GM12878 (cell line): ENCODE results near the gene ZDHHC3. TPM values are rescaled to one million over a fixed set of nuclear protein-coding genes. Genes with fewer than 3 reads are reported as not detected.

Source experiments
- ATAC-seq: fragments of 200-7000 bp; cut with Tn5 transposase; 3 replicates; pipeline ENCODE4 v1.9.1; 2020; ENCODE audit warnings: mild to moderate bottlenecking, moderate library complexity
- BruUV-seq: library from RNA; stranded (reverse); fragments of 400-500 nt; replicated peaks from 2 replicates; lab custom pipeline; 2021; lab: Mats Ljungman, UMichigan
- CTCF ChIA-PET: fragments of 300-600 bp; sonication (Branson Sonifier 250); formaldehyde crosslinking; extraction: SDS; loops from one replicate; lab custom pipeline; 2021; ENCODE audit warnings: inconsistent platforms; lab: Yijun Ruan, JAX
- POLR2A ChIA-PET: fragments of 350-600 bp; formaldehyde crosslinking; extraction: SDS; loops from one replicate; lab custom pipeline; 2021; ENCODE audit warnings: inconsistent platforms; lab: Charles Lee
- RAD21 ChIA-PET: fragments of 300-600 bp; sonication (Branson Sonifier 250); formaldehyde crosslinking; loops from one replicate; lab custom pipeline; 2023; ENCODE audit warnings: antibody characterized with exemption; ENCODE audit not compliant: unreplicated experiment; lab: Charles Lee
- SMC1A ChIA-PET: fragments of 300-600 bp; sonication (Branson Sonifier 250); formaldehyde crosslinking; loops from one replicate; lab custom pipeline; 2023; ENCODE audit not compliant: unreplicated experiment, uncharacterized antibody; lab: Charles Lee
- DNase-seq: peaks from one replicate; pipeline ENCODE4 v3.0.0-alpha.2; 2011; ENCODE audit warnings: low read depth, low spot score
- FAIRE-seq: peaks from 3 replicates; lab custom pipeline; 2011; peaks lifted over from hg19 to GRCh38; lab: Jason Lieb, UNC
- H2AFZ ChIP-seq: 2 replicates; pipeline ENCODE4 v1.6.0; 2011; ENCODE audit warnings: low read depth, low read length, control low read depth; ENCODE audit not compliant: control insufficient read depth
- H3K27ac ChIP-seq: 2 replicates; pipeline ENCODE4 v1.5.1; 2011; ENCODE audit warnings: control low read depth; ENCODE audit not compliant: control insufficient read depth, insufficient read depth
- H3K27me3 ChIP-seq, 2 experiments: replicated peaks in 1 of 2; 2 replicates each; pipeline versions ENCODE4 v1.6.0 to v1.6.1; 2011; ENCODE audit warnings: low read length in 1 of 2; ENCODE audit not compliant: control insufficient read depth in 2 of 2, insufficient read depth in 2 of 2
- H3K36me3 ChIP-seq, 2 experiments: 2 replicates each; pipeline ENCODE4 v1.5.1; 2011; ENCODE audit warnings: low read length in 1 of 2; ENCODE audit not compliant: control insufficient read depth in 2 of 2, insufficient read depth in 2 of 2
- H3K4me1 ChIP-seq: 2 replicates; pipeline ENCODE4 v1.6.1; 2011; ENCODE audit warnings: mild to moderate bottlenecking, low read length, moderate library complexity, mixed read lengths; ENCODE audit not compliant: control insufficient read depth, insufficient read depth
- H3K4me2 ChIP-seq: 2 replicates; pipeline ENCODE4 v1.6.0; 2011; ENCODE audit warnings: control low read depth; ENCODE audit not compliant: control insufficient read depth, insufficient read depth
- H3K4me3 ChIP-seq: fragments of 200-600 bp; sonication (generic); 2 replicates; pipeline ENCODE4 v1.5.1; 2016
- H3K79me2 ChIP-seq: 2 replicates; pipeline ENCODE4 v1.6.0; 2011; ENCODE audit warnings: low read length; ENCODE audit not compliant: control insufficient read depth, insufficient read depth
- H3K9ac ChIP-seq: 2 replicates; pipeline ENCODE4 v1.8.0; 2011; ENCODE audit warnings: low read length, control low read depth, mixed read lengths; ENCODE audit not compliant: control insufficient read depth, insufficient read depth
- H3K9me3 ChIP-seq: replicated peaks from 3 replicates; pipeline ENCODE4 v1.5.1; 2011; ENCODE audit warnings: mild to moderate bottlenecking, low read length; ENCODE audit not compliant: control insufficient read depth, insufficient read depth
- H4K20me1 ChIP-seq: 2 replicates; pipeline ENCODE4 v1.6.0; 2011; ENCODE audit not compliant: control insufficient read depth, insufficient read depth
- ASH2L ChIP-seq: fragments of 300-600, 200-600 bp; sonication (generic); IDR thresholded peaks from 2 replicates; pipeline ENCODE4 v1.6.1; 2017; ENCODE audit warnings: low read depth, mild to moderate bottlenecking, borderline replicate concordance
- BMI1 ChIP-seq: fragments of 450-650 bp; IDR thresholded peaks from 2 replicates; pipeline ENCODE4 v1.6.1; 2016; ENCODE audit warnings: mild to moderate bottlenecking, moderate library complexity, borderline replicate concordance
- CBX3 ChIP-seq: fragments of 200-600 bp; sonication (generic); IDR thresholded peaks from 2 replicates; pipeline ENCODE4 v1.6.1; 2016; ENCODE audit warnings: low read depth, borderline replicate concordance
- CBX5 ChIP-seq: sonication (generic); IDR thresholded peaks from 2 replicates; pipeline ENCODE4 v1.6.1; 2016; ENCODE audit warnings: low read depth, moderate library complexity, mild to moderate bottlenecking, inconsistent platforms
- GABPA ChIP-seq: IDR thresholded peaks from 2 replicates; pipeline ENCODE4 v1.6.1; 2014; ENCODE audit warnings: antibody characterized with exemption, low read depth, mild to moderate bottlenecking, inconsistent platforms
- GATAD2B ChIP-seq: fragments of 450-650 bp; conservative IDR thresholded peaks from 2 replicates; pipeline ENCODE4 v1.6.1; 2017; ENCODE audit warnings: low read depth, mild to moderate bottlenecking, moderate library complexity
- LARP7 ChIP-seq: fragments of 450-650 bp; IDR thresholded peaks from 2 replicates; pipeline ENCODE4 v1.6.1; 2017; ENCODE audit warnings: mild to moderate bottlenecking
- NFYA ChIP-seq: IDR thresholded peaks from 2 replicates; pipeline ENCODE4 v1.6.1; 2011; ENCODE audit warnings: low read depth, mild to moderate bottlenecking, low read length, improper control_type of control experiment, borderline replicate concordance
- RFX5 ChIP-seq: IDR thresholded peaks from 2 replicates; pipeline ENCODE4 v1.6.1; 2011; ENCODE audit warnings: low read depth, low read length, improper control_type of control experiment
- SP1 ChIP-seq: IDR thresholded peaks from one replicate; pipeline ENCODE4 v1.6.1; 2011; ENCODE audit warnings: low read depth, low read length
- SPI1 ChIP-seq: IDR thresholded peaks from 2 replicates; pipeline ENCODE4 v1.6.1; 2011; ENCODE audit warnings: low read depth, mild to moderate bottlenecking, low read length, moderate library complexity, borderline replicate concordance; ENCODE audit not compliant: insufficient read depth
- SREBF1 ChIP-seq: IDR thresholded peaks from 2 replicates; pipeline ENCODE4 v1.6.1; 2012; ENCODE audit warnings: mild to moderate bottlenecking, low read length
- TAF1 ChIP-seq: IDR thresholded peaks from 2 replicates; pipeline ENCODE4 v1.6.1; 2011; ENCODE audit warnings: mild to moderate bottlenecking, low read depth, low read length, borderline replicate concordance
- WRNIP1 ChIP-seq: IDR thresholded peaks from 2 replicates; pipeline ENCODE4 v1.6.1; 2011; ENCODE audit warnings: low read depth, low read length, improper control_type of control experiment, borderline replicate concordance
- YBX1 ChIP-seq: fragments of 450-650 bp; IDR thresholded peaks from 2 replicates; pipeline ENCODE4 v1.6.1; 2016; ENCODE audit warnings: antibody characterized with exemption
- WGBS: methylation state at CpG from one replicate; pipeline ENCODE4 v1.1.6; 2016; ENCODE audit warnings: low lambda C conversion rate; ENCODE audit not compliant: insufficient replicate concordance, insufficient coverage; ENCODE audit errors: missing lambda C conversion rate; 5-methylcytosine and 5-hydroxymethylcytosine counted together
- in situ Hi-C: fragments of 300-500 bp; cut with MboI; formaldehyde crosslinking; loops from 9 replicates; pipeline ENCODE4 v1.14.3; 2018; ENCODE audit warnings: mixed read lengths
- intact Hi-C: fragments of 100-400 bp; cut with micrococcal nuclease; formaldehyde crosslinking; loops from one replicate; pipeline ENCODE4 v1.14.2; 2022; ENCODE audit not compliant: unreplicated experiment
- polyA plus RNA-seq, 11 experiments: library from polyadenylated mRNA; depleted of rRNA in 4 of 11; unstranded in 6 of 11; stranded (reverse) in 5 of 11; fragments of >200 nt; fragmentation: Nextera tagmentation in 4 of 11; fragmentation: Illumina TruSeq in 1 of 11; extraction: Ambion mirVana in 4 of 11; extraction: Trizol in 1 of 11; gene quantifications; 1 replicate in 1 of 11; 2 replicates in 10 of 11; pipeline versions ENCODE4 v1.2.1 to v1.2.3, GENCODE V29; 2011 to 2016; ENCODE audit warnings: inconsistent platforms in 2 of 11, missing spikeins in 2 of 11, low read depth in 1 of 11
- total RNA-seq, 4 experiments: library from RNA; depleted of rRNA in 3 of 4; stranded (reverse); fragments of >200 nt in 3 of 4; fragmentation: Illumina TruSeq in 1 of 4; extraction: Trizol in 1 of 4; gene quantifications; 2 replicates each; pipeline versions ENCODE4 v1.2.1 to v1.2.3, GENCODE V29; 2013 to 2021
- TF ChIP-seq, protein P1 (sequence below): fragments of 450-650 bp; conservative IDR thresholded peaks from 2 replicates; pipeline ENCODE4 v1.6.1; 2017; ENCODE audit warnings: mild to moderate bottlenecking, moderate library complexity
- TF ChIP-seq, protein P2 (sequence below): fragments of 450-650 bp; IDR thresholded peaks from 2 replicates; pipeline ENCODE4 v1.6.1; 2014; ENCODE audit warnings: mild to moderate bottlenecking

ZDHHC3 gene
- total and polyA plus RNA-seq, 10 of the 15 experiments (the other 5 are each of a cell fraction or from before 2014, with no cell fraction given): 6.8 to 79.1 (median 40.8) TPM

DNA sequence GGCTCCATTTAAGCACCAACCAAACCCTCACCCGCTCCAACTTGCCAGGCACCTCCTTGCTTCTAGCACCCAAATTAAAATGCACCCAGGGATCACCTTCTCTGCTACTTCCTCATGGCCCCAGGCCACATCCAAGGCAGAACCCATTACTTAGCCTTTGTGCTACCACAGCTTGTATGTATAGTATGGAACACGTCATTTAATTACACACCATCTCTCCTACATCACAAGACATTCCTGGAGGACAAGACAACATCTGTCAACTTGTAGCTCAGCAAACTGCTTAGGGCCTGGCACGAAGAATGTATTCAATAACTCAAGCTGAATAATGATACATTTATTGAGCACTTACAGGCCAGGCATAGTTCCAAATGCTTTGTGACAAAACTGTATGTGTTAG, 23.3 kb downstream of the ZDHHC3 start:
- BruUV-seq: no TSS peak
- in situ Hi-C loops: no loop called here

DNA sequence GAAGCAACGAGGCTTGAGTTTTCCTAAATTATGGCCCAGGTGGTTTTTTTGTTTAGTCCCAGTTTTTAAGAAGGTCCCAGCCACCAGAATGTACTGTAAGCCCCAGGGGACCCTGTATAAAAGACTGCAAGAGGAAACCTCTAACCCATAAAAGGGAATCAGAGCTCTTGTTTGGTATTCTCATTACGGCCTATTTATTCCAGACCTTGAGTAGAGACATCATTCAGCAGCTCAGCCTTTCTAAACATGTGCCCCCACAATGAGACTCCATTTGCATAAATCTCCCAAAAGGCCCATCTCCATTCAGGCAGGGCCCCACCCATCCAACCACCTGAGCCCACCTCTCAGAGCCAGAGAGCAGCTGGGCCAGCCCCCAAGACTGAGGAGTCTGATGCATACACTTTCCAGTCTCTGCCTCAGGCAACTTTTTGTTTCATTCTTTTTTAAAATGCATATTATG, 25.7 kb downstream of the ZDHHC3 start:
- intact Hi-C loops: no loop called here
- DNase-seq (no peak), FAIRE-seq (no peak), ATAC-seq (no peak)
- H3K9ac ChIP-seq: no peak overlapping the region
- H3K79me2 ChIP-seq: no peaks in the 10 kb centered on the region
- WGBS: 100% methylated on average over 2 of the region's 2 CpGs
- no peaks in the 10 kb centered on the region for H4K20me1 ChIP-seq
- no peak overlapping the region for H3K27ac ChIP-seq
- H3K27me3 ChIP-seq: no peaks in the 10 kb centered on the region
- H3K4me1 ChIP-seq: peaks cover 3% of the 10 kb centered on the region; the same call in 1 of the 2 replicates
- POLR2A ChIA-PET: no interaction called here
- SMC1A ChIA-PET: no interaction called here
- CTCF ChIA-PET: interaction anchor here (1.6 kb wide), 1 partner anchor 15 kb away, joined by 3 read pairs; no protein-coding TSS in a partner anchor
- H3K9me3 ChIP-seq: no peaks in the 10 kb centered on the region
- peaks cover 4 to 5% of the 10 kb centered on the region in 2 experiments; a peak in 3 of 4 replicates for H3K36me3 ChIP-seq
- TF ChIP-seq SP1: no peak
- no peak for TF ChIP-seq TAF1
- TF ChIP-seq LARP7: no peak
- no peak for TF ChIP-seq RFX5
- no peak for TF ChIP-seq SPI1
- TF ChIP-seq ASH2L: no peak
- no peak for TF ChIP-seq WRNIP1
- TF ChIP-seq, protein P1, sequence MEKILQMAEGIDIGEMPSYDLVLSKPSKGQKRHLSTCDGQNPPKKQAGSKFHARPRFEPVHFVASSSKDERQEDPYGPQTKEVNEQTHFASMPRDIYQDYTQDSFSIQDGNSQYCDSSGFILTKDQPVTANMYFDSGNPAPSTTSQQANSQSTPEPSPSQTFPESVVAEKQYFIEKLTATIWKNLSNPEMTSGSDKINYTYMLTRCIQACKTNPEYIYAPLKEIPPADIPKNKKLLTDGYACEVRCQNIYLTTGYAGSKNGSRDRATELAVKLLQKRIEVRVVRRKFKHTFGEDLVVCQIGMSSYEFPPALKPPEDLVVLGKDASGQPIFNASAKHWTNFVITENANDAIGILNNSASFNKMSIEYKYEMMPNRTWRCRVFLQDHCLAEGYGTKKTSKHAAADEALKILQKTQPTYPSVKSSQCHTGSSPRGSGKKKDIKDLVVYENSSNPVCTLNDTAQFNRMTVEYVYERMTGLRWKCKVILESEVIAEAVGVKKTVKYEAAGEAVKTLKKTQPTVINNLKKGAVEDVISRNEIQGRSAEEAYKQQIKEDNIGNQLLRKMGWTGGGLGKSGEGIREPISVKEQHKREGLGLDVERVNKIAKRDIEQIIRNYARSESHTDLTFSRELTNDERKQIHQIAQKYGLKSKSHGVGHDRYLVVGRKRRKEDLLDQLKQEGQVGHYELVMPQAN: no peak
- no peak for TF ChIP-seq GABPA
- BruUV-seq: no TSS peak
- no peak overlapping the region for H2AFZ ChIP-seq
- in situ Hi-C loops: no loop called here
- no peak overlapping the region for H3K4me2 ChIP-seq
- RAD21 ChIA-PET: no interaction called here
- H3K4me3 ChIP-seq: no peak overlapping the region

More for the DNA sequence above, 23.3 kb downstream of the ZDHHC3 start:
- Histone ChIP-seq H3K27me3 (no peaks in the 10 kb centered on the region), H3K36me3 (peaks cover 4 to 6% of the 10 kb centered on the region in 2 experiments; a peak in 3 of 4 replicates), H2AFZ (no peak overlapping the region), H3K9ac (no peak overlapping the region), H3K4me3 (no peak overlapping the region), H3K9me3 (no peaks in the 10 kb centered on the region), H3K4me2 (no peak overlapping the region), H3K79me2 (no peaks in the 10 kb centered on the region; the same call in 1 of the 2 replicates), H3K27ac (no peak overlapping the region), H4K20me1 (no peaks in the 10 kb centered on the region), H3K4me1 (peaks cover 8% of the 10 kb centered on the region)
- no peak for ATAC-seq
- no peak for FAIRE-seq
- WGBS: 74% methylated on average over 3 of the region's 3 CpGs
- no peak for TF ChIP-seq TAF1
- TF ChIP-seq CBX5: no peak
- no peak for TF ChIP-seq NFYA
- no peak for TF ChIP-seq YBX1
- TF ChIP-seq SREBF1: no peak
- TF ChIP-seq, protein P2, sequence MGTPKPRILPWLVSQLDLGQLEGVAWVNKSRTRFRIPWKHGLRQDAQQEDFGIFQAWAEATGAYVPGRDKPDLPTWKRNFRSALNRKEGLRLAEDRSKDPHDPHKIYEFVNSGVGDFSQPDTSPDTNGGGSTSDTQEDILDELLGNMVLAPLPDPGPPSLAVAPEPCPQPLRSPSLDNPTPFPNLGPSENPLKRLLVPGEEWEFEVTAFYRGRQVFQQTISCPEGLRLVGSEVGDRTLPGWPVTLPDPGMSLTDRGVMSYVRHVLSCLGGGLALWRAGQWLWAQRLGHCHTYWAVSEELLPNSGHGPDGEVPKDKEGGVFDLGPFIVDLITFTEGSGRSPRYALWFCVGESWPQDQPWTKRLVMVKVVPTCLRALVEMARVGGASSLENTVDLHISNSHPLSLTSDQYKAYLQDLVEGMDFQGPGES: no peak
- no peak for TF ChIP-seq CBX3
- TF ChIP-seq BMI1: no peak
- TF ChIP-seq GATAD2B: no peak
- ChIA-PET POLR2A (interaction anchor here (0.9 kb wide), 1 partner anchor 9 kb away, joined by 3 read pairs; no protein-coding TSS in a partner anchor), CTCF (no interaction called here), RAD21 (no interaction called here), SMC1A (no interaction called here)
- DNase-seq: no peak
- intact Hi-C loops: no loop called here
